Inferior parietal cortex (tissue), 1 donor: ENCODE results near the gene IL1F10.
"Not testable (repeated sequence)": the region's sequence is repeated elsewhere in the genome, so short reads cannot be mapped to it uniquely, and the experiment has no call there.

Experiments used
- DNase-seq: peaks from one replicate; pipeline ENCODE4 v3.0.0-alpha.2; 2016; ENCODE audit errors: extremely low spot score

The IL1F10 gene

GRCh38 chr2:113081488-113082210 is 13.9 kb downstream of the IL1F10 start:
- no peak for DNase-seq

- DNase-seq: no peak
Observed at GRCh38 chr2:113083296-113083695, 15.5 kb downstream of the IL1F10 start.

GRCh38 chr2:113084249-113085000 is 16.7 kb downstream of the IL1F10 start:
- no peak for DNase-seq

- no peak for DNase-seq
Observed at GRCh38 chr2:113085542-113085941, 17.8 kb downstream of the IL1F10 start.

DNA sequence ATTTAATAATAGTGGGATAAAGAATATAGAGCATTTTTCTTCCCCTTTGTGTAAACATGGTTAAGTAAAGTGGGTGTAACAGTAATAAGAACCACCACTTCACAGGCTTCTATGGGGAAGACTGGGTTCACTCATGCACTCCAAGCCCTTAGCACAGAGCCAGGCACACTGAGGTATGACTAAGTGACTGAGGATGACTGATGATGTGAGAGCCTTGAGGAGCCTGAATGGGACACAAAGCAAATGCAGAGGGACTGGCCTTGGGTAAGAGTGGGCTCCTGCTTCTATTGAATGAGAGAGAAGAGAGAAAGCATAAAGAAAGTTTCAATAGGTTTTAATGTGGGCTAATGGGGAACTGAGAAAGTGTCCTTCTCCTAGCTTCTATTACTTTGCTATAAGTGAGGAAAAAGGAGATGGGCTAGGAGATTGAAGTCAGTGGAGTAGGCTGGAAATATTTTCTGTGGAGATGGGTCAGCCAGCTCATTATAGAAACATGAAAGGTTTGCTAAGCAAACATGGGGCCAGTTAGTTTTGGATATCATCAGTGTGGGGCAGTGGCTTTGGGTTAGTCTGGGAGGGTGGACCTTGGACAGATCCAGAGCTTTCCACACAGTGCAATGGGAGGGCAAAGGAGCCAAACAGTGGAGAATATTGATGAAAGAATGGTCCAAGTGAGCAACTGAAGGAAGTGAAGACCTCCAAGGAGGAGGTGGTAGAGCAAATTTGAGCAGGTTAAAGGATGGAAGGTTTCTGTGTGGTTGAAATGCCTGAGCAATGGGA is 20.6 kb downstream of the IL1F10 start:
- DNase-seq: no peak

- no peak for DNase-seq
Observed at GRCh38 chr2:113089916-113090315, 22.1 kb downstream of the IL1F10 start.

DNA sequence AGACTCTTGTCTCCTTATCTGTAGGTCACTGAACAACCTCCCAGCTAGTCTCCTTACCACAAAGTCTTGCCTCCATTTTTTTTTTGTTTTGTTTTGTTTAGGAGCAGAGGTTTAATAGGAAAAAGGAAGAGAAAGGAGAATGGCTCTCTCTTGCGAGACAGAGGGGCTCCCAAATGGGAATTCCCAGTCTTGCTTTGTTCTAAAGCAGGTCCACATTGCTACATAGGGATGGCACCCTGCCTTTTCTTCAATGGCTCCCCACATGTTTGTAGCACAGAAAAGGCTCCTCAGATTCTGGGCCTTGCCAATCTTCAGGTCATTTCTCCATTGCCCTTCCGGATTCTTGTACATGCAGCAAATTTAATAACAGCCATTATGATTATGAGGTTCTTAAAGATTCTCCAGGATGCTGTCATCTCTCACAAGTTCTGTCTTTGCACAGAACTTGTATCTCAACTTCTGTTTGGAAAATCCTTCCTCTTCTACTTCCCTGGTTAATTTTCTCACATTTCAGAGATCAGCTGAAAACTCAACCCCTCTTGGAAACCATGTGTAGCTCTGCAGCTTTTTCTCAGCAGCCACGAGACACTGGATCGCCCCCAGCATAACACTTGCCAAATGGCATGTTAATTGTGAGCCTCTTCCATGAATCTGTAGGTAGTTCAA is 23.6 kb downstream of the IL1F10 start:
- DNase-seq: no peak

- no peak for DNase-seq
Observed at GRCh38 chr2:113092864-113093612, 25.3 kb downstream of the IL1F10 start.

- no peak for DNase-seq
Observed at GRCh38 chr2:113093613-113093977, 25.8 kb downstream of the IL1F10 start.

DNA sequence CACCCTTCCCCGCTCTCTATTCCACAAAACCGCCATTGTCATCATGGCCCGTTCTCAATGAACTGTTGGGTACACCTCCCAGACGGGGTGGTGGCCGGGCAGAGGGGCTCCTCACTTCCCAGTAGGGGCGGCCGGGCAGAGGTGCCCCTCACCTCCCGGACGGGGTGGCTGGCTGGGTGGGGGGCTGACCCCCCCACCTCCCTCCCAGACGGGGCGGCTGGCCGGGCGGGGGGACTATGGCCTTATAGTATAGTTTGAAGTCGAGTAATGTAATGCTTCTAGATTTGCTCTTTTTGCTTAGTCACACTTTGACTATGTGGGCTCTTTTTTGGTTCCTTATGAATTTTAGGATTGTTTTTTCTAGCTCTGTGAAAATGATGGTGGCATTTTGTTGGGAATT is 28.5 kb downstream of the IL1F10 start:
- not testable (repeated sequence) for DNase-seq

DNA sequence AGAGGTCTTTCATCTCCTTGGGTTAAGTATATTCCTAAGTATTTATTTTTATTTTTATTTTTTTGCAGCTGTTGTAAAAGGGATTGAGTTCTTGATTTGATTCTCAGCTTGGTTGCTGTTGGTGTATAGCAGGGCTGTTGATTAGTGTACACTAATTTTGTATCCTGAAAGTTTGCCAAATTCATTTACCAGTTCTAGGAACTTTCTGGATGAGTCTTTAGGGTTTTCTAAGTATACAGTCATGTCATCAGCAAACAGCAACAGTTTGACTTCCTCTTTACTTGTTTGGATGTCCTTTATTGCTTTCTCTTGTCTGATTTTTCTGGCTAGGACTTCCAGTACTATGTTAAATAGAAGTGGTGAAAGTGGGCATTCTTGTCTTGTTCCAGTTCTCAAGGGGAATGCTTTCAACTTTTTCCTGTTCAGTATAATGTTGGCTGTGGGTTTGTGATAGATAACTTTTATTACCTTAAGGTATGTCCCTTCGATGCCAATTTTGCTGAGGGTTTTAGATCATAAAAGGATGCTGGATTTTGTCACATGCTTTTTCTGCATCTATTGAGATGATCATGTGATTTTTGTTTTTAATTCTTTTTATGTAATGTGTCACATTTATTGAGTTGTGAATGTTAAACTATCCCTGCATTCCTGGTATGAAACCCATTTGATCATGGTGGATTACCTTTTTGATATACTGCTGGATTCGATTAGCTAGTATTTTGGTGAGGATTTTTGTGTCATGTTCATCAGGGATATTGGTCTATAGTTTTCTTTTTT is 29.3 kb downstream of the IL1F10 start:
- DNase-seq: not testable (repeated sequence)

GRCh38 chr2:113098041-113098440 is 30.3 kb downstream of the IL1F10 start:
- DNase-seq: no peak

DNA sequence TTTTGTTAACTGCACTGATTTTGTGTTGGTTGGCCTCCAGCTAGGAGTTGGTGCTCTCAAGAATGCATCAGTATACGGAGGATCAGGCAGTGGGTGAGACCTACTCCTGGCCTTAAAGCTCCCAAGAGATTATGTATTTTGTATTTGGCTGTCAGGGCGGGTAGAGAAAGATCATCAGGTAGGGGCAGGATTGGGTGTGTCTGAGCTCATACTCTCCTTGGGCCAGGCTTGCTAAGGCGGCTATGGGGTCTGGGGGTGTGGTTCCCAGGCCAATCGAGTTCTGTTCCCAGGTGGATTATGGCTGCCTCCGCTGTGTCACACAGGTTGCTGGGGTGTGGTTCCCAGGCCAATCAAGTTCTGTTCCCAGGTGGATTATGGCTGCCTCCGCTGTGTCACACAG is 30.8 kb downstream of the IL1F10 start:
- DNase-seq: no peak

DNA sequence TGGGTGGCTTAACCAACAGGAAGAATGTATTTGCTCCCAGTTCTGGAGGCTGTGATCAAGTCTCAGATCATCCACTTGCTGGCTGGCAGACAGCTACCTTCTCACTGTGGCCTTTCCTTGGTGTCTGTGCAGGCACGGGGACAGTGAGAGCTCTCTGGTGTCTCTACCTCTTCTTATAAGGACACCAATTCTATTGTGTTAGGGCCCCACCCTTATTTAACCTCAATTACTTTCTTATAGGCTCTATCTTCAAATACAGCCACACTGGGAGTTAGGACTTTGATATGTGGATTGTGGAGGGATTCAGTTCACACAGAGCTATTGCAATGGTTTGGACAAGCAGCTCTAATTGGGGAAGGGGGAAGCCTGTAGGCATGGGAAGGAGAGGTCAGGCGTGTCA is 34.4 kb downstream of the IL1F10 start:
- DNase-seq: no peak

DNA sequence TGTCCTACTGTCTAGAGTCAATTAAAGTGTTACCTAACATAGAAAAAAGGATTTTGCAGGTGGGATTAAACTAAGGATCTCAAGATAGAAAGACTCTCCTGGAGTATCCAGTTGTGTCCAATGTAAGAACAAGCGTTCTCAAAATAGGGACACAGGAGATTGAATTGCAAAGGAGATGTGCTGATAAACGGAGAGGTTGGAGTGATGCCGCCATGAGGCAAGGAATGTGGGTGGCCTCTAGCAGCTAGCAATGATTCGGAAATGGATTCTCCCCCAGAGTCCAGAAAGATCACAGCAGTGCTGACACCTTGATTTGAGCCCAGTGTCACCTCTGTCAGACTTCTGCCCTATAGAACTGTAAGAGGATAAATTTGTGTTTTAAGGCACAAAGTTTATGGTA is 35.5 kb downstream of the IL1F10 start:
- DNase-seq: no peak

GRCh38 chr2:113104054-113104611 is 36.4 kb downstream of the IL1F10 start:
- DNase-seq: no peak

- no peak for DNase-seq
Observed at GRCh38 chr2:113105047-113105785, 37.4 kb downstream of the IL1F10 start.

DNA sequence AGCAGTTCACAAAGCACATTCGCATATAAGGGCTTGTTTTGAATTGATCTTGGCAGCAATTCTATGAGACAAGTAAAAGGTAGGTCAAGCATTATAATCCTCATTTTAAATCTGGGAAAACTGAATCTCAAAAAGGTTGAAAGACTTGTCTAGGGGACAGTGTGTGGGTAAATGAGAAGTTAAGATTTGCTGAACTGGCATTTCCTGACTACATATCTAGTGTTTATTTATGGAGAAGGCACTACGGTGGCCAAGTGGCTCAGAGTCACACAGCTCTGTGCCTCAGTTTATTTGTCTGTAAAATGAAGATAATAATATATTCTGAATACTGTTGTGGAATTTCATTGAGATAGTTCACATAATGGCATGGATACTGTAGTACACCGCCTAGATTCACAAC is 43.4 kb downstream of the IL1F10 start:
- no peak for DNase-seq

GRCh38 chr2:113111823-113112287 is 44.1 kb downstream of the IL1F10 start:
- no peak for DNase-seq
